SK-N-SH treated with all-trans-retinoic acid at 6 μM for 48 hours (cell line): ENCODE data around the gene NPAS1.

Source experiments
- ATAC-seq: fragments of 200-7000 bp; cut with Tn5 transposase; 3 replicates; pipeline ENCODE4 v1.9.1; 2020; ENCODE audit warnings: mild to moderate bottlenecking, moderate library complexity
- ARNTL ChIP-seq: fragments of 450-650 bp; formaldehyde crosslinking; IDR thresholded peaks from 2 replicates; pipeline ENCODE4 v1.5.0; 2020; ENCODE audit warnings: low read depth, mild to moderate bottlenecking, moderate library complexity, borderline replicate concordance
- BACH2 ChIP-seq: fragments of 250-450 bp; sonication (Bioruptor Pico); IDR thresholded peaks from 2 replicates; pipeline ENCODE4 v1.9.0; 2021; ENCODE audit warnings: mild to moderate bottlenecking, borderline replicate concordance
- CSDC2 ChIP-seq: fragments of 250-450 bp; sonication (Bioruptor Pico); IDR thresholded peaks from 2 replicates; pipeline ENCODE4 v1.5.0; 2020; ENCODE audit warnings: mild to moderate bottlenecking, moderate library complexity
- CSRNP3 ChIP-seq: fragments of 250-450 bp; sonication (Bioruptor Pico); IDR thresholded peaks from 2 replicates; pipeline ENCODE4 v1.5.1; 2021; ENCODE audit warnings: mild to moderate bottlenecking, moderate library complexity
- ESRRG ChIP-seq: fragments of 250-450 bp; sonication (Bioruptor Pico); IDR thresholded peaks from 2 replicates; pipeline ENCODE4 v1.6.1; 2021; ENCODE audit warnings: mild to moderate bottlenecking
- GLIS3 ChIP-seq: fragments of 250-450 bp; sonication (Bioruptor Pico); IDR thresholded peaks from 2 replicates; pipeline ENCODE4 v1.5.0; 2020; ENCODE audit warnings: mild to moderate bottlenecking, moderate library complexity
- OSR1 ChIP-seq: fragments of 250-450 bp; sonication (Bioruptor Pico); IDR thresholded peaks from 2 replicates; pipeline ENCODE4 v1.8.0; 2022; ENCODE audit warnings: moderate library complexity, mild to moderate bottlenecking, inconsistent platforms
- PPARA ChIP-seq: fragments of 250-450 bp; sonication (Bioruptor Pico); IDR thresholded peaks from 2 replicates; pipeline ENCODE4 v1.5.0; 2020; ENCODE audit warnings: mild to moderate bottlenecking, borderline replicate concordance
- RARB ChIP-seq: fragments of 250-450 bp; sonication (Bioruptor Pico); IDR thresholded peaks from 2 replicates; pipeline ENCODE4 v1.8.0; 2021; ENCODE audit warnings: mild to moderate bottlenecking, moderate library complexity
- SNAI2 ChIP-seq: fragments of 250-450 bp; sonication (Bioruptor Pico); IDR thresholded peaks from 2 replicates; pipeline ENCODE4 v1.5.0; 2020; ENCODE audit warnings: mild to moderate bottlenecking, moderate library complexity
- TCF4 ChIP-seq: fragments of 250-450 bp; sonication (Bioruptor Pico); IDR thresholded peaks from 2 replicates; pipeline ENCODE4 v1.8.0; 2021; ENCODE audit warnings: mild to moderate bottlenecking, moderate library complexity, borderline replicate concordance
- TOX ChIP-seq: fragments of 250-450 bp; sonication (Bioruptor Pico); IDR thresholded peaks from 2 replicates; pipeline ENCODE4 v1.8.0; 2021; ENCODE audit warnings: mild to moderate bottlenecking, moderate library complexity, borderline replicate concordance
- ZC3H10 ChIP-seq: fragments of 250-450 bp; sonication (Bioruptor Pico); IDR thresholded peaks from 2 replicates; pipeline ENCODE4 v1.5.1; 2021; ENCODE audit warnings: mild to moderate bottlenecking, moderate library complexity
- ZFP3 ChIP-seq: fragments of 250-450 bp; sonication (Bioruptor Pico); IDR thresholded peaks from 2 replicates; pipeline ENCODE4 v1.5.0; 2020; ENCODE audit warnings: mild to moderate bottlenecking, moderate library complexity
- ZFP30 ChIP-seq: fragments of 450-650 bp; formaldehyde crosslinking; IDR thresholded peaks from 2 replicates; pipeline ENCODE4 v1.5.0; 2022; ENCODE audit warnings: mild to moderate bottlenecking, moderate library complexity
- ZNF565 ChIP-seq: fragments of 450-650 bp; formaldehyde crosslinking; conservative IDR thresholded peaks from 2 replicates; pipeline ENCODE4 v1.5.0; 2020; ENCODE audit warnings: low read depth, mild to moderate bottlenecking, moderate library complexity
- ZNF70 ChIP-seq: fragments of 450-650 bp; formaldehyde crosslinking; IDR thresholded peaks from 2 replicates; pipeline ENCODE4 v1.5.0; 2020; ENCODE audit warnings: mild to moderate bottlenecking, moderate library complexity
- ZNF8 ChIP-seq: fragments of 450-650 bp; formaldehyde crosslinking; IDR thresholded peaks from 2 replicates; pipeline ENCODE4 v1.5.0; 2020; ENCODE audit warnings: mild to moderate bottlenecking, moderate library complexity
- TF ChIP-seq, protein P1 (sequence below): fragments of 250-450 bp; sonication (Bioruptor Pico); IDR thresholded peaks from 2 replicates; pipeline ENCODE4 v1.5.0; 2020; ENCODE audit warnings: mild to moderate bottlenecking, moderate library complexity
- TF ChIP-seq, protein P2 (sequence below): fragments of 250-450 bp; sonication (Bioruptor Pico); IDR thresholded peaks from 2 replicates; pipeline ENCODE4 v1.8.0; 2020; ENCODE audit warnings: mild to moderate bottlenecking, moderate library complexity, borderline replicate concordance
- TF ChIP-seq, protein P3 (sequence below): fragments of 250-450 bp; sonication (Bioruptor Pico); IDR thresholded peaks from 2 replicates; pipeline ENCODE4 v1.8.0; 2021; ENCODE audit warnings: low read depth, mild to moderate bottlenecking, moderate library complexity, borderline replicate concordance

Gene NPAS1

GRCh38 chr19:47024502-47024901 lies 4.9 kb downstream of the NPAS1 start:
- no peak for TF ChIP-seq SNAI2 (CRISPR knock-in tag)
- ATAC-seq: no peak

GRCh38 chr19:47026156-47026555 lies 6.5 kb downstream of the NPAS1 start:
- no peak for TF ChIP-seq TOX (CRISPR knock-in tag)
- TF ChIP-seq OSR1: no peak
- TF ChIP-seq PPARA (CRISPR knock-in tag): no peak
- TF ChIP-seq GLIS3: no peak
- no peak for TF ChIP-seq CSDC2 (CRISPR knock-in tag)
- no peak for TF ChIP-seq ZC3H10 (CRISPR knock-in tag)
- no peak for TF ChIP-seq CSRNP3 (CRISPR knock-in tag)
- TF ChIP-seq ESRRG (CRISPR knock-in tag): no peak
- no peak for TF ChIP-seq ZFP3 (CRISPR knock-in tag)
- TF ChIP-seq, protein P1, sequence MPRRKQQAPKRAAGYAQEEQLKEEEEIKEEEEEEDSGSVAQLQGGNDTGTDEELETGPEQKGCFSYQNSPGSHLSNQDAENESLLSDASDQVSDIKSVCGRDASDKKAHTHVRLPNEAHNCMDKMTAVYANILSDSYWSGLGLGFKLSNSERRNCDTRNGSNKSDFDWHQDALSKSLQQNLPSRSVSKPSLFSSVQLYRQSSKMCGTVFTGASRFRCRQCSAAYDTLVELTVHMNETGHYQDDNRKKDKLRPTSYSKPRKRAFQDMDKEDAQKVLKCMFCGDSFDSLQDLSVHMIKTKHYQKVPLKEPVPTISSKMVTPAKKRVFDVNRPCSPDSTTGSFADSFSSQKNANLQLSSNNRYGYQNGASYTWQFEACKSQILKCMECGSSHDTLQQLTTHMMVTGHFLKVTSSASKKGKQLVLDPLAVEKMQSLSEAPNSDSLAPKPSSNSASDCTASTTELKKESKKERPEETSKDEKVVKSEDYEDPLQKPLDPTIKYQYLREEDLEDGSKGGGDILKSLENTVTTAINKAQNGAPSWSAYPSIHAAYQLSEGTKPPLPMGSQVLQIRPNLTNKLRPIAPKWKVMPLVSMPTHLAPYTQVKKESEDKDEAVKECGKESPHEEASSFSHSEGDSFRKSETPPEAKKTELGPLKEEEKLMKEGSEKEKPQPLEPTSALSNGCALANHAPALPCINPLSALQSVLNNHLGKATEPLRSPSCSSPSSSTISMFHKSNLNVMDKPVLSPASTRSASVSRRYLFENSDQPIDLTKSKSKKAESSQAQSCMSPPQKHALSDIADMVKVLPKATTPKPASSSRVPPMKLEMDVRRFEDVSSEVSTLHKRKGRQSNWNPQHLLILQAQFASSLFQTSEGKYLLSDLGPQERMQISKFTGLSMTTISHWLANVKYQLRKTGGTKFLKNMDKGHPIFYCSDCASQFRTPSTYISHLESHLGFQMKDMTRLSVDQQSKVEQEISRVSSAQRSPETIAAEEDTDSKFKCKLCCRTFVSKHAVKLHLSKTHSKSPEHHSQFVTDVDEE: no peak
- no peak for TF ChIP-seq ZNF70 (CRISPR knock-in tag)
- TF ChIP-seq SNAI2 (CRISPR knock-in tag): no peak
- no peak for TF ChIP-seq TCF4
- no peak for ATAC-seq

DNA sequence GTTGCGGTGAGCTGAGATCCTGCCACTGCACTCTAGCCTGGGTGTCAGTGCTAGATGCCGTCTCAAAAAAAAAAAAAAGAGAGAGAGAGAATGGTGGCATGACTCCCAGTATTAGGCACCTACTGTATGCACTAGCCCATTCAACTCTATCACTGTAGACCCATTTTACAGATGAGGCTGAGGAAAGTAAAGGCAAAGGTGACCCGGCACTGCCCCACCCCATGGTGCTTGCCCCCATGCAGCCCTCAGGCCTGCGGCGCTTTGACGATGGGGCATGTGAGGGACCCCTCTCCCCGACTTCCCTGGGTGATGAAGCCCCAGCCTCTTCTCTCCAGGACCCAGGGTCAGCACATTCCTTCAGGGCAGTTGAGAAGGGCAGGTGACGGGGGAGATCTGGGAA lies 7.3 kb downstream of the NPAS1 start:
- TF ChIP-seq OSR1: no peak
- no peak for TF ChIP-seq ZNF70 (CRISPR knock-in tag)
- TF ChIP-seq, protein P2, sequence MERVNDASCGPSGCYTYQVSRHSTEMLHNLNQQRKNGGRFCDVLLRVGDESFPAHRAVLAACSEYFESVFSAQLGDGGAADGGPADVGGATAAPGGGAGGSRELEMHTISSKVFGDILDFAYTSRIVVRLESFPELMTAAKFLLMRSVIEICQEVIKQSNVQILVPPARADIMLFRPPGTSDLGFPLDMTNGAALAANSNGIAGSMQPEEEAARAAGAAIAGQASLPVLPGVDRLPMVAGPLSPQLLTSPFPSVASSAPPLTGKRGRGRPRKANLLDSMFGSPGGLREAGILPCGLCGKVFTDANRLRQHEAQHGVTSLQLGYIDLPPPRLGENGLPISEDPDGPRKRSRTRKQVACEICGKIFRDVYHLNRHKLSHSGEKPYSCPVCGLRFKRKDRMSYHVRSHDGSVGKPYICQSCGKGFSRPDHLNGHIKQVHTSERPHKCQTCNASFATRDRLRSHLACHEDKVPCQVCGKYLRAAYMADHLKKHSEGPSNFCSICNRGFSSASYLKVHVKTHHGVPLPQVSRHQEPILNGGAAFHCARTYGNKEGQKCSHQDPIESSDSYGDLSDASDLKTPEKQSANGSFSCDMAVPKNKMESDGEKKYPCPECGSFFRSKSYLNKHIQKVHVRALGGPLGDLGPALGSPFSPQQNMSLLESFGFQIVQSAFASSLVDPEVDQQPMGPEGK (CRISPR knock-in tag): no peak
- TF ChIP-seq ZFP30 (CRISPR knock-in tag): no peak
- no peak for TF ChIP-seq TOX (CRISPR knock-in tag)
- no peak for TF ChIP-seq ZNF565 (CRISPR knock-in tag)
- no peak for ATAC-seq

DNA sequence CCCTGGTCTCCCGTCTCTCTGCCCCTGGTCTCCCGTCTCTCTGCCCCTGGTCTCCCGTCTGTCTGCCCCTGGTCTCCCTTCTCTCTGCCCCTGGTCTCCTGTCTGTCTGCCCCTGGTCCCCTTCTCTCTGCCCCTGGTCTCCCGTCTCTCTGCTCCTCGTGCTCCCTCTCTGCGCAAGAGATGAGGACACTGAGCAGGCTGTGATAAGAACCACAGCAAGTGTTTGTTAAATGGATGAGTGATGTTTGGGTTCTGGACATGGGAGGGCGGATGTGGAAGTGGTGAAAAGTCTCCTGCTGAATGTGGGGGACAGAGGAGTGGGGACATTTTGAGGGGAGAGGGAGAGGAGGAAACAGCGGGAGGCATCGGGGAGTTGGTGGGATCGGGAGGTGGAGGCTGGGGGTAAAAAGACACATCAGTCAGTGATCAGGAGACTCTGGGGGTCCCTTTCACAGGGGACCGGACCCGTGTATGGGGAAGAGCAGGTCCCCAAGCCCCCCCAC lies 8.0 kb downstream of the NPAS1 start:
- TF ChIP-seq GLIS3: no peak
- no peak for TF ChIP-seq ESRRG (CRISPR knock-in tag)
- no peak for TF ChIP-seq ZNF70 (CRISPR knock-in tag)
- TF ChIP-seq, protein P2 (CRISPR knock-in tag): no peak
- no peak for TF ChIP-seq ZNF565 (CRISPR knock-in tag)
- no peak for TF ChIP-seq ZNF8 (CRISPR knock-in tag)
- no peak for ATAC-seq

GRCh38 chr19:47028195-47028601 lies 8.6 kb downstream of the NPAS1 start:
- TF ChIP-seq PPARA (CRISPR knock-in tag) (no peak), ARNTL (no peak), TCF4 (no peak), CSRNP3 (CRISPR knock-in tag) (no peak), ZNF70 (CRISPR knock-in tag) (no peak), ZFP3 (CRISPR knock-in tag) (no peak), TOX (CRISPR knock-in tag) (no peak), ZC3H10 (CRISPR knock-in tag) (no peak), RARB (CRISPR knock-in tag) (no peak), ZNF8 (CRISPR knock-in tag) (no peak), BACH2 (CRISPR knock-in tag) (no peak), CSDC2 (CRISPR knock-in tag) (no peak), ZFP30 (CRISPR knock-in tag) (no peak)
- TF ChIP-seq, protein P3, sequence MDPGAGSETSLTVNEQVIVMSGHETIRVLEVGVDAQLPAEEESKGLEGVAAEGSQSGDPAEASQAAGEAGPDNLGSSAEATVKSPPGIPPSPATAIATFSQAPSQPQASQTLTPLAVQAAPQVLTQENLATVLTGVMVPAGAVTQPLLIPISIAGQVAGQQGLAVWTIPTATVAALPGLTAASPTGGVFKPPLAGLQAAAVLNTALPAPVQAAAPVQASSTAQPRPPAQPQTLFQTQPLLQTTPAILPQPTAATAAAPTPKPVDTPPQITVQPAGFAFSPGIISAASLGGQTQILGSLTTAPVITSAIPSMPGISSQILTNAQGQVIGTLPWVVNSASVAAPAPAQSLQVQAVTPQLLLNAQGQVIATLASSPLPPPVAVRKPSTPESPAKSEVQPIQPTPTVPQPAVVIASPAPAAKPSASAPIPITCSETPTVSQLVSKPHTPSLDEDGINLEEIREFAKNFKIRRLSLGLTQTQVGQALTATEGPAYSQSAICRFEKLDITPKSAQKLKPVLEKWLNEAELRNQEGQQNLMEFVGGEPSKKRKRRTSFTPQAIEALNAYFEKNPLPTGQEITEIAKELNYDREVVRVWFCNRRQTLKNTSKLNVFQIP (CRISPR knock-in tag): no peak
- TF ChIP-seq, all 23 proteins: peak for 0
- ATAC-seq: no peak; the same call in 1 of the 3 replicates
